ENCODE measurements around the gene RNF40. TPM values are rescaled to one million over a fixed set of nuclear protein-coding genes. Genes with fewer than 3 reads are reported as not detected.

Gene RNF40
- polyA plus RNA-seq, 3 donors = 120 to 133 (median 120) TPM

GRCh38 chr16:30760001-30760559 lies 2.0 kb upstream of the RNF40 start:
- no peak for DNase-seq

- no peak for DNase-seq
Measured at GRCh38 chr16:30760577-30761426, 1.3 kb upstream of the RNF40 start.

- no peak for DNase-seq
Measured at GRCh38 chr16:30761427-30761927, 645 bp upstream of the RNF40 start.

- DNase-seq = no peak
Measured at GRCh38 chr16:30762991-30763725, 1.0 kb downstream of the RNF40 start.

GRCh38 chr16:30764086-30764485 lies 2.0 kb downstream of the RNF40 start:
- no peak for DNase-seq

- DNase-seq = no peak
Measured at GRCh38 chr16:30764816-30765465, 2.8 kb downstream of the RNF40 start.

- no peak for DNase-seq
Measured at GRCh38 chr16:30766206-30766932, 4.2 kb downstream of the RNF40 start.

- DNase-seq = no peak
Measured at GRCh38 chr16:30766933-30767284, 4.8 kb downstream of the RNF40 start.

- no peak for DNase-seq
Measured at GRCh38 chr16:30767767-30768465, 5.8 kb downstream of the RNF40 start.

- DNase-seq = no peak
Measured at GRCh38 chr16:30768583-30769181, 6.6 kb downstream of the RNF40 start.

GRCh38 chr16:30769379-30770089 lies 7.4 kb downstream of the RNF40 start:
- no peak for DNase-seq

- no peak for DNase-seq
Measured at GRCh38 chr16:30771726-30772125, 9.6 kb downstream of the RNF40 start.

GRCh38 chr16:30773826-30774225 lies 11.7 kb downstream of the RNF40 start:
- no peak for DNase-seq

GRCh38 chr16:30774367-30775130 lies 12.4 kb downstream of the RNF40 start:
- no peak for DNase-seq

GRCh38 chr16:30775131-30775391 lies 12.9 kb downstream of the RNF40 start:
- no peak for DNase-seq

- peak; percentile 88 for DNase-seq
Measured at GRCh38 chr16:30775392-30776188, 13.5 kb downstream of the RNF40 start.

GRCh38 chr16:30777591-30778297 lies 15.6 kb downstream of the RNF40 start:
- no peak for DNase-seq

Measured in renal pelvis (tissue), 4 donors.